Fibroblast of villous mesenchyme (primary cell): Measurements from ENCODE around the gene RGS18. TPM values are rescaled to one million over a fixed set of nuclear protein-coding genes. Genes with fewer than 3 reads are reported as not detected.

Source experiments
- DNase-seq: peaks from one replicate; pipeline ENCODE4 v3.0.0-alpha.2; 2010; ENCODE audit warnings: low read depth
- H3K4me3 ChIP-seq: 2 replicates; pipeline ENCODE4 v1.5.1; 2011; ENCODE audit warnings: low read depth, mild to moderate bottlenecking, low read length
- CTCF ChIP-seq: IDR thresholded peaks from 2 replicates; pipeline ENCODE4 v1.5.1; 2012; ENCODE audit warnings: low read depth, mild to moderate bottlenecking, low read length; ENCODE audit not compliant: insufficient read depth
- total RNA-seq: library from RNA; depleted of rRNA; stranded (reverse); fragments of >200 nt; gene quantifications from 2 replicates; pipeline ENCODE4 v1.2.3, GENCODE V29; 2012

RGS18 gene
- total RNA-seq, 1 donor = not detected

GRCh38 chr1:192235127-192235526 is 76.9 kb downstream of the RGS18 start:
- DNase-seq = no peak
- H3K4me3 ChIP-seq = no peak overlapping the region
- TF ChIP-seq CTCF = no peak

Other genes starting within 250 kb of the RGS18 start
- not detected in 2 replicates for gene RGS21, start 158.5 kb downstream of the RGS18 start, total RNA-seq